ENCODE results near the gene PEX19.

- TF ChIP-seq EZH2 (IDR thresholded peaks at IDR 0.05; ENCODE audit: borderline replicate concordance, insufficient read depth, low read length, poor library complexity, severe bottlenecking) (no peak), REST (IDR thresholded peaks at IDR 0.05; ENCODE audit: borderline replicate concordance) (no peak), CTCF (IDR thresholded peaks at IDR 0.05; ENCODE audit: poor library complexity, severe bottlenecking) (no peak), SMC3 (conservative IDR thresholded peaks at IDR 0.05; ENCODE audit: poor library complexity) (no peak), POLR2AphosphoS5 (IDR thresholded peaks at IDR 0.05) (no peak), MXI1 (conservative IDR thresholded peaks at IDR 0.05; ENCODE audit: poor library complexity, severe bottlenecking) (no peak)
Observed at GRCh38 chr1:160309571-160309970, 24.6 kb upstream of the PEX19 start.

Measured in neural cell (in vitro differentiated cells).